Activated CD4-positive, alpha-beta T cell treated with anti-CD3 and anti-CD28 coated beads, Interleukin-2, amount 50 U/mL, for 48 hours (primary cell): Measurements from ENCODE around the gene SIPA1L3.

ENCODE experiments used
- DNase-seq, 2 experiments: peaks; one replicate each; pipeline ENCODE4 v3.0.0-alpha.2; 2020

SIPA1L3 gene

GRCh38 chr19:38197937-38198704 is 291.1 kb downstream of the SIPA1L3 start:
- no peak for DNase-seq

- no peak for DNase-seq
Observed at GRCh38 chr19:38199340-38199739, 292.3 kb downstream of the SIPA1L3 start.

GRCh38 chr19:38201731-38202130 is 294.7 kb downstream of the SIPA1L3 start:
- DNase-seq, result no peak

GRCh38 chr19:38202504-38202903 is 295.5 kb downstream of the SIPA1L3 start:
- no peak for DNase-seq

GRCh38 chr19:38203197-38203596 is 296.2 kb downstream of the SIPA1L3 start:
- DNase-seq, result no peak

- DNase-seq, result no peak
Observed at GRCh38 chr19:38204096-38204495, 297.1 kb downstream of the SIPA1L3 start.

- DNase-seq, result no peak
Observed at GRCh38 chr19:38204728-38205127, 297.7 kb downstream of the SIPA1L3 start.

- no peak for DNase-seq
Observed at GRCh38 chr19:38206006-38206745, 299.2 kb downstream of the SIPA1L3 start.

GRCh38 chr19:38206928-38207327 is 299.9 kb downstream of the SIPA1L3 start:
- no peak for DNase-seq

- no peak for DNase-seq
Observed at GRCh38 chr19:38207543-38207942, 300.5 kb downstream of the SIPA1L3 start.

- no peak for DNase-seq
Observed at GRCh38 chr19:38208571-38208970, 301.6 kb downstream of the SIPA1L3 start.

- no peak for DNase-seq
Observed at GRCh38 chr19:38209152-38209551, 302.1 kb downstream of the SIPA1L3 start.

GRCh38 chr19:38209671-38210457 is 302.9 kb downstream of the SIPA1L3 start:
- DNase-seq, result no peak

- DNase-seq, result no peak
Observed at GRCh38 chr19:38210458-38210987, 303.5 kb downstream of the SIPA1L3 start.

GRCh38 chr19:38211151-38211591 is 304.2 kb downstream of the SIPA1L3 start:
- DNase-seq, result no peak

GRCh38 chr19:38211766-38212165 is 304.8 kb downstream of the SIPA1L3 start:
- DNase-seq, result no peak

GRCh38 chr19:38213469-38213868 is 306.5 kb downstream of the SIPA1L3 start:
- DNase-seq, result no peak

- peak; percentile 63 to 72 for DNase-seq
Observed at GRCh38 chr19:38213911-38214625, 307.1 kb downstream of the SIPA1L3 start.

- DNase-seq, result no peak
Observed at GRCh38 chr19:38216785-38217641, 310.0 kb downstream of the SIPA1L3 start.

- no peak for DNase-seq
Observed at GRCh38 chr19:38218204-38218603, 311.2 kb downstream of the SIPA1L3 start.

- no peak for DNase-seq
Observed at GRCh38 chr19:38219221-38219620, 312.2 kb downstream of the SIPA1L3 start.
